Body of pancreas (tissue), 4 donors: ENCODE data around the gene PCSK1. TPM values are rescaled to one million over a fixed set of nuclear protein-coding genes. Genes with fewer than 3 reads are reported as not detected.

Experiments used
- ATAC-seq: fragments of 150-250 bp; one replicate; pipeline ENCODE4 v1.9.1; 2016
- DNase-seq, 4 donors: peaks; one replicate each; pipeline ENCODE4 v3.0.0-alpha.2; 2019
- H3K27ac ChIP-seq, 4 donors: fragments of 200-600 bp; sonication (generic); 1 replicate in 3 of 4; 2 replicates in 1 of 4; pipeline versions ENCODE4 v1.5.1 to v1.6.1; 2016 to 2019; ENCODE audit warnings: mild to moderate bottlenecking in 1 of 4, mixed read lengths in 1 of 4, moderate library complexity in 1 of 4
- H3K27me3 ChIP-seq, 2 donors: fragments of 200-600 bp; sonication (generic); one replicate each; pipeline ENCODE4 v1.6.0; 2016; ENCODE audit warnings: mild to moderate bottlenecking in 1 of 2
- H3K36me3 ChIP-seq, 2 donors: fragments of 200-600 bp; sonication (generic); replicated peaks in 1 of 2; 2 replicates each; pipeline ENCODE4 v1.5.1; 2016; ENCODE audit warnings: low read depth in 2 of 2; ENCODE audit not compliant: insufficient read depth in 1 of 2
- H3K4me1 ChIP-seq: fragments of 200-600 bp; sonication (generic); one replicate; pipeline ENCODE4 v1.6.0; 2016
- H3K4me3 ChIP-seq, 2 donors: fragments of 200-600 bp; sonication (generic); 1 replicate in 1 of 2; 2 replicates in 1 of 2; pipeline ENCODE4 v1.5.1; 2016 to 2019
- H3K9me3 ChIP-seq, 3 donors: fragments of 200-600 bp; sonication (generic); 1 replicate in 2 of 3; 2 replicates in 1 of 3; pipeline ENCODE4 v1.5.1; 2016
- CTCF ChIP-seq, 7 experiments: fragments of 450-650 bp in 4 of 7; fragments of 200-600 bp in 3 of 7; sonication (generic) in 3 of 7; IDR thresholded peaks; one replicate each; pipeline ENCODE4 v1.5.1; 2016 to 2019; ENCODE audit warnings: antibody characterized with exemption in 7 of 7
- POLR2A ChIP-seq, 3 donors: fragments of 450-650 bp; IDR thresholded peaks; one replicate each; pipeline ENCODE4 v1.6.1; 2016; ENCODE audit warnings: antibody characterized with exemption in 3 of 3, mild to moderate bottlenecking in 2 of 3
- WGBS, 2 donors: methylation state at CpG; one replicate each; pipeline ENCODE4 v1.1.5; 2017; 5-methylcytosine and 5-hydroxymethylcytosine counted together
- intact Hi-C: fragments of 100-400 bp; cut with DNase I; formaldehyde crosslinking; loops from one replicate; pipeline ENCODE4 v1.15.1; 2023
- total RNA-seq, 2 donors: library from RNA; depleted of rRNA; stranded (reverse); fragments of >200 nt; gene quantifications; one replicate each; pipeline ENCODE4 v1.1.0, GENCODE V29; 2016

Gene PCSK1
- total RNA-seq, 2 donors from 2014 or later: 7.5 to 7.9 TPM

GRCh38 chr5:96440185-96440538 is 7.1 kb upstream of the PCSK1 start:
- 80 to 93% methylated on average over 2 of the region's 2 CpGs for WGBS, 2 donors
- Histone ChIP-seq H3K4me3 (no peak overlapping the region), H3K4me1 (no peaks in the 10 kb centered on the region), H3K9me3 (no peaks in the 10 kb centered on the region), H3K36me3 (no peaks in the 10 kb centered on the region), H3K27ac (no peak overlapping the region), H3K27me3 (no peaks in the 10 kb centered on the region)
- DNase-seq (no peak), ATAC-seq (no peak)
- TF ChIP-seq CTCF (IDR thresholded peaks at IDR 0.05) (no peak), POLR2A (IDR thresholded peaks at IDR 0.05) (no peak)
- intact Hi-C loops: no loop called here

DNA sequence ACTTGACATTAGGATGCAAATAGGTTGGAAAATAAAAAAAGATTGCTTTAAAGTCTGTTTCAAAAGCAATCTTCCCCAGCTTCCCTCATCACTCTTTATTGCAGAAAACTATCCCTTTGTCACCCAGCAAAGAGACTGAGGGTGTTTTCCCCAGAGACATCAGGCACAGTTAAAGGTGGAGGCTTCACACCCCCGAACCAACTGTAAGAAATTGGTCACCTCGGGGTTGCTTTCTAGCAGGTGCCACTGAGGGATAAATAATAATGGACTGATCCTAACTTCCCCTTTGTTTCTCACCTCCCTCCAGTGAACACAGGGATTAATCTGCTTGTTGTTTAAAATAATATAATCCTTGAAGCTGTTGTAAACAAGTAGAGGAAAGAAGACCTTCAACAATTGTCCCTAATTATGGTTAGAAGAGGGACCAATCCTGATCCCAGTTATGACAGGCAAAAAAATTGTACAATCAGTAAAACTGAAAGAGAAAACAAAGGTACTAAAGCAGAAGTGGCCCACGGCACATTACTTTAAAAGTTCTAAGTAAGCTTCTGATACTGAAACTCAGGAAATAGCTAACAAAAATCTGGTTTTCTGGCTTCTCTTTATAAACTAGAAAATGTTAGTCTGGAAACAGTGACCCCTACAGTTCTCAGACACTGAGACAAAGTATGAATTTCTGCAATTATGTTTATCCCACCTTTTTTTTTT is 6.6 kb upstream of the PCSK1 start:
- DNase-seq: no peak
- intact Hi-C loops: no loop called here
- WGBS, 2 donors: 65 to 79% methylated on average over 3 of the region's 3 CpGs
- Histone ChIP-seq H3K27me3 (no peaks in the 10 kb centered on the region), H3K4me1 (no peaks in the 10 kb centered on the region), H3K27ac (no peak overlapping the region), H3K9me3 (no peaks in the 10 kb centered on the region), H3K4me3 (no peak overlapping the region), H3K36me3 (no peaks in the 10 kb centered on the region)
- no peak for ATAC-seq
- TF ChIP-seq CTCF (IDR thresholded peaks at IDR 0.05) (no peak), POLR2A (IDR thresholded peaks at IDR 0.05) (no peak)

- peaks cover 21% of the 10 kb centered on the region for H3K4me1 ChIP-seq
- TF ChIP-seq POLR2A (IDR thresholded peaks at IDR 0.05) (no peak), CTCF (IDR thresholded peaks at IDR 0.05) (peak in 2 of 7 experiments; percentile 12 to 17)
- no peak overlapping the region for H3K4me3 ChIP-seq
- no peaks in the 10 kb centered on the region for H3K9me3 ChIP-seq
- intact Hi-C loops: no loop called here
- whole genome bisulfite sequencing, 2 donors: 4 to 5% methylated on average over 11 of the region's 11 CpGs
- DNase-seq (peak; percentile 59 to 79 (median 68)), ATAC-seq (peak; percentile 78)
- H3K27me3 ChIP-seq: peaks cover 0 to 8% of the 10 kb centered on the region in 2 donors
- H3K36me3 ChIP-seq: no peaks in the 10 kb centered on the region
- H3K27ac ChIP-seq: no peak overlapping the region
Observed at GRCh38 chr5:96434201-96434645, 1.2 kb upstream of the PCSK1 start.

- peak in 3 of 4 donors; percentile 13 to 27 (median 26) for DNase-seq
- H3K27me3 ChIP-seq: peaks cover 0 to 8% of the 10 kb centered on the region in 2 donors
- H3K4me1 ChIP-seq: peaks cover 21% of the 10 kb centered on the region
- peak; percentile 27 for ATAC-seq
- WGBS, 2 donors: 7 to 16% methylated on average over 32 to 41 of the region's 41 CpGs
- H3K36me3 ChIP-seq: no peaks in the 10 kb centered on the region
- no peaks in the 10 kb centered on the region for H3K9me3 ChIP-seq
- TF ChIP-seq POLR2A (IDR thresholded peaks at IDR 0.05) (no peak), CTCF (IDR thresholded peaks at IDR 0.05) (no peak)
- H3K27ac ChIP-seq: no peak overlapping the region
- intact Hi-C loops: no loop called here
- H3K4me3 ChIP-seq: no peak overlapping the region
Observed at GRCh38 chr5:96432216-96433065, 607 bp downstream of the PCSK1 start.
